Kidney (tissue), 14 donors: Measurements from ENCODE around the gene KCTD12. TPM values are rescaled to one million over a fixed set of nuclear protein-coding genes. Genes with fewer than 3 reads are reported as not detected.

Source experiments
- DNase-seq, 5 donors: peaks; one replicate each; pipeline ENCODE4 v3.0.0-alpha.2; 2013 to 2020
- FAIRE-seq: peaks from 2 replicates; lab custom pipeline; 2012; peaks lifted over from hg19 to GRCh38; lab: Jason Lieb, UNC
- H3K27ac ChIP-seq, 2 donors: one replicate each; pipeline ENCODE4 v1.7.0; 2013; ENCODE audit warnings: low read depth in 2 of 2, low read length in 2 of 2, inconsistent platforms in 1 of 2
- H3K27me3 ChIP-seq: one replicate; pipeline ENCODE4 v1.7.1; 2013; ENCODE audit warnings: low read length, inconsistent platforms; ENCODE audit not compliant: control insufficient read depth, insufficient read depth
- H3K36me3 ChIP-seq, 3 donors: one replicate each; pipeline versions ENCODE4 v1.7.0 to v1.7.1; 2013; ENCODE audit warnings: low read length in 3 of 3, control low read depth in 1 of 3, inconsistent platforms in 1 of 3; ENCODE audit not compliant: insufficient read depth in 3 of 3, control insufficient read depth in 2 of 3
- H3K4me1 ChIP-seq, 3 donors: one replicate each; pipeline versions ENCODE4 v1.7.0 to v1.7.1; 2013; ENCODE audit warnings: low read length in 3 of 3, inconsistent platforms in 1 of 3, low read depth in 1 of 3; ENCODE audit not compliant: control insufficient read depth in 2 of 3, insufficient read depth in 2 of 3
- H3K4me3 ChIP-seq, 3 donors: one replicate each; pipeline versions ENCODE4 v1.7.0 to v1.8.1; 2013; ENCODE audit warnings: low read length in 3 of 3, control low read depth in 1 of 3, inconsistent platforms in 1 of 3
- H3K9ac ChIP-seq, 3 donors: one replicate each; pipeline versions ENCODE4 v1.7.0 to v1.7.1; 2013; ENCODE audit warnings: low read length in 3 of 3, control low read depth in 1 of 3, inconsistent platforms in 1 of 3
- H3K9me3 ChIP-seq, 3 donors: one replicate each; pipeline versions ENCODE4 v1.7.0 to v1.7.1; 2013; ENCODE audit warnings: low read length in 3 of 3, control low read depth in 1 of 3, inconsistent platforms in 1 of 3; ENCODE audit not compliant: control insufficient read depth in 2 of 3, insufficient read depth in 1 of 3
- CTCF ChIP-seq: IDR thresholded peaks from 3 replicates; pipeline ENCODE4 v1.5.1; 2012; ENCODE audit warnings: mild to moderate bottlenecking, moderate library complexity, borderline replicate concordance; ENCODE audit not compliant: insufficient read depth; ENCODE audit errors: extremely low read depth
- intact Hi-C: fragments of 100-400 bp; cut with DNase I; formaldehyde crosslinking; loops from one replicate; pipeline ENCODE4 v1.11.1; 2022
- polyA plus RNA-seq: library from polyadenylated mRNA; stranded (reverse); fragments of 350-450 nt; fragmentation: Illumina TruSeq; extraction: RNeasy Lipid Tissue Mini Kit (QIAGEN cat#74804); gene quantifications from one replicate; pipeline ENCODE4 v1.2.3, GENCODE V29; 2014; ENCODE audit warnings: low read depth, low replicate concordance; ENCODE audit not compliant: insufficient read depth
- total RNA-seq: library from RNA; stranded (reverse); fragmentation: NEBNext Ultra II Directional; extraction: Animal tissue kit (Norgen Biotek cat#: 25700); gene quantifications from one replicate; pipeline ENCODE4 v1.2.1, GENCODE V29; 2021
- donor health status: control.
- donor health status: control.
- donor health status: control.
- donor health status: control.
- donor health status: control.
- donor health status: DM: yes; HTN: yes; CAD: no.
- donor health status: Normal renal cell carcinoma (clear cell type).

The KCTD12 gene
- total and polyA plus RNA-seq, 2 donors from 2014 or later = 18.0 to 132 TPM

- intact Hi-C loops = no loop called here
Observed at GRCh38 chr13:76848596-76848995, 37.6 kb downstream of the KCTD12 start.

DNA sequence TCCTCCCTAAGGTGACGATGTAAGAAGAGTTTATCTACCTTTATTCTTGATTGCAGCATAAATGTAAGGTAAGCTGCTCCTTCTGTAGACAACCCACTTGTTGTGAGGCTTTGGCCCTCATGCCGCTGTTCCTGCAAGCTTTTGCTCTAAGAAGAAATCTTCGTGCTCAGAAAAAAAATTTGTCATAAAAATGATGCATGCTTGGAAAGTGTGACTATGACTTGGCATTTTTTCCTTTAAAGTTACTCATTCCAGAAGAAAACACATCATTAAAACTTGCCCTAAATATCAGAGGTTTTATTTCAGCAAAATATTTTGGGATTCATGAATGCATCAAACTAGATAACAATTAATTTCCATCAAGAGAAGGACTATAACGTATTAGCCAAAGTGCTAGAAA lies 39.8 kb downstream of the KCTD12 start:
- H3K4me3 ChIP-seq = no peak overlapping the region
- TF ChIP-seq CTCF = no peak
- FAIRE-seq = no peak
- DNase-seq = no peak
- H3K36me3 ChIP-seq = no peaks in the 10 kb centered on the region
- no peak overlapping the region for H3K9ac ChIP-seq
- H3K27ac ChIP-seq = no peak overlapping the region
- no peaks in the 10 kb centered on the region for H3K9me3 ChIP-seq
- no peaks in the 10 kb centered on the region for H3K4me1 ChIP-seq
- intact Hi-C loops = no loop called here
- no peaks in the 10 kb centered on the region for H3K27me3 ChIP-seq

More at GRCh38 chr13:76848596-76848995, 37.6 kb downstream of the KCTD12 start:
- no peak overlapping the region for H3K27ac ChIP-seq
- no peak overlapping the region for H3K9ac ChIP-seq
- H3K27me3 ChIP-seq = no peaks in the 10 kb centered on the region
- no peak overlapping the region for H3K4me3 ChIP-seq
- no peak for DNase-seq
- no peak for TF ChIP-seq CTCF
- no peaks in the 10 kb centered on the region for H3K4me1 ChIP-seq
- FAIRE-seq = no peak
- no peaks in the 10 kb centered on the region for H3K36me3 ChIP-seq
- no peaks in the 10 kb centered on the region for H3K9me3 ChIP-seq

DNA sequence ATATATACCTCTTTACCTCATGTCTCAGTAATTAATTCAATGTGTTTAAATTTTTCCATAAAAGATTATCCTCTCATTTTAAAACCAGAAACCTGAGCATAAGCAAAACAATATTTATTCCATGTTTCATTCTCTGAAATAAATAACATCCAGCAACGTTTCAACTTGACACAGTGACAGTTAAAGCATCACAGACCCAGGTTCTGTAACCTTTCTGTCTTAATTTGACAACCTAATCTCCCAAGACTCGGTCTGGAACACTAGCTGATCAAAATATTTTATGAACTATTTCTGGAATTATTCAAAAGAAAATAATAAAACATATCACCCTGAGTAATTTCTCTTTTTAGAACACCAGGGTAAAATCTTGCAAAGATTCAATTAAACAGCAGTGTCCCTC lies 40.3 kb downstream of the KCTD12 start:
- H3K36me3 ChIP-seq = no peaks in the 10 kb centered on the region
- FAIRE-seq (no peak), DNase-seq (no peak)
- intact Hi-C loops = no loop called here
- H3K4me3 ChIP-seq = no peak overlapping the region
- H3K9me3 ChIP-seq = no peaks in the 10 kb centered on the region
- H3K27ac ChIP-seq = no peak overlapping the region
- no peak for TF ChIP-seq CTCF
- H3K4me1 ChIP-seq = no peaks in the 10 kb centered on the region
- no peaks in the 10 kb centered on the region for H3K27me3 ChIP-seq
- H3K9ac ChIP-seq = no peak overlapping the region

DNA sequence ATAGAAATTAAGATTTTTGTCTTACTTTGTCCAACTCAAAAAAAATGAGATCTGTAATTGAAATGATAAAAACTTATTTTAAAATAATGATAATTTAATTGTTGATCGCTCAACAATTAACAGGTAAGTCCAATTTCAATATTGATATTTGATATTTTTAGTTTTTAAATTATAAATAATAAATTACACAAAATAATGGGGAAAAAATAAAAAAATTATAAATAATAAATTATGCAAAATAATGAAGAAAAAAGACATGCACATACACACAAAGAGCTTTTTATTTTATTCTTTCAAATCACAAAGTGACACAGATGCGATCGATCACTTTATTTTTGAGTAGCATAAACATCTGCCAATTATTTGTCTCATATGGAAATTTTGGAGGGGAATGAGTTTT lies 40.8 kb downstream of the KCTD12 start:
- H3K27me3 ChIP-seq = no peaks in the 10 kb centered on the region
- no peak overlapping the region for H3K27ac ChIP-seq
- no peak overlapping the region for H3K9ac ChIP-seq
- no peak for TF ChIP-seq CTCF
- H3K9me3 ChIP-seq = no peaks in the 10 kb centered on the region
- H3K4me1 ChIP-seq = no peaks in the 10 kb centered on the region
- peak; percentile 98 for FAIRE-seq
- H3K4me3 ChIP-seq = no peak overlapping the region
- DNase-seq = no peak
- H3K36me3 ChIP-seq = no peaks in the 10 kb centered on the region
- intact Hi-C loops = no loop called here
